Stimulated activated naive CD8-positive, alpha-beta T cell treated with anti-CD3 and anti-CD28 coated beads, Interleukin-15, amount 100 ng/mL, for 72 hours (primary cell): ENCODE measurements around the gene DNAH6.

Experiments
- ATAC-seq: fragments of 150-1000 bp; cut with Tn5 transposase; 2 replicates; pipeline ENCODE4 v1.10.0; 2021; ENCODE audit warnings: mild to moderate bottlenecking, moderate library complexity
- DNase-seq, 2 donors: peaks; one replicate each; pipeline ENCODE4 v3.0.0; 2021 to 2022
- H3K27ac Mint-ChIP-seq, 2 donors: one replicate each; pipeline ENCODE4 v1.8.0; 2022; ENCODE audit warnings: mild to moderate bottlenecking in 2 of 2, mixed read lengths in 2 of 2, moderate library complexity in 2 of 2
- H3K27me3 Mint-ChIP-seq: one replicate; pipeline ENCODE4 v1.8.0; 2022; ENCODE audit warnings: mixed read lengths
- H3K4me1 Mint-ChIP-seq: one replicate; pipeline ENCODE4 v1.8.0; 2022; ENCODE audit warnings: mild to moderate bottlenecking, mixed read lengths
- H3K4me3 Mint-ChIP-seq, 2 donors: one replicate each; pipeline ENCODE4 v1.8.0; 2022; ENCODE audit warnings: mild to moderate bottlenecking in 2 of 2, mixed read lengths in 2 of 2, moderate library complexity in 1 of 2
- H3K9me3 Mint-ChIP-seq, 2 donors: one replicate each; pipeline ENCODE4 v1.8.0; 2022; ENCODE audit warnings: mixed read lengths in 2 of 2

The DNAH6 gene

GRCh38 chr2:84686783-84687476 is 170.6 kb downstream of the DNAH6 start:
- peaks cover 32% of the 10 kb centered on the region for H3K4me1 Mint-ChIP-seq
- H3K9me3 Mint-ChIP-seq, result no peaks in the 10 kb centered on the region
- no peaks in the 10 kb centered on the region for H3K27me3 Mint-ChIP-seq
- peak; percentile 91 for ATAC-seq
- DNase-seq, result no peak
- H3K27ac Mint-ChIP-seq, result peak overlapping the region; percentile 60 to 74
- H3K4me3 Mint-ChIP-seq, result peak overlapping the region; percentile 36 to 49

DNA sequence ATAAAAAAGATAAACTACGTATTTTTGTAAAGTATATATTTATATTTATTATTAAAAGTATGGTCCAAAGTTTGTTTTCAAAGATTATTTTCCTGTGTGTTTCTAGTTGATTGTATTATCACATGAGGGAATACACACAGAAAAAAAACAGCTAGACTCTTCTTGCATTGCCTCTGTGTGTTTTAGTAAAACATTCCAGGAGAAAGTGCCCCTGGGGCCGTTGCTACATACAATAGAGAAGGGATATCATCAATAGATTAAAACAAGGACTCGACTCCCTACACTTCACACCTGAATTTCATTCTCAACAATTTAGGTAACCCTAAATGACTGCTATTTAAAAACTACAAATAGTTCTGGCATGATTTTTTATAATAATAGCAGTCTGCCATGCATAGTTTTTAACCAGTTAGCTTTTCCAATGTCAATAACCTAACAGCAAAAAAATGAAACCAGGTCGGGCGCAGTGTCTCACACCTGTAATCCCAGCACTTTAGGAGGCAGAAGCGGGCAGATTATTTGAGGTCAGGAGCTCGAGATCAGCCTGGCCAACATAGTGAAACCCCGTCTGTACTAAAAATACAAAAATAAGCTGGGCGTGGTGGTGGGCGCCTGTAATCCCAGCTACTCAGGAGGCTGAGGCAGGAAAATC is 171.3 kb downstream of the DNAH6 start:
- ATAC-seq, result no peak
- H3K27ac Mint-ChIP-seq, result no peak overlapping the region
- peaks cover 29% of the 10 kb centered on the region for H3K4me1 Mint-ChIP-seq
- no peaks in the 10 kb centered on the region for H3K9me3 Mint-ChIP-seq
- DNase-seq, result no peak
- no peak overlapping the region for H3K4me3 Mint-ChIP-seq
- H3K27me3 Mint-ChIP-seq, result no peaks in the 10 kb centered on the region

DNA sequence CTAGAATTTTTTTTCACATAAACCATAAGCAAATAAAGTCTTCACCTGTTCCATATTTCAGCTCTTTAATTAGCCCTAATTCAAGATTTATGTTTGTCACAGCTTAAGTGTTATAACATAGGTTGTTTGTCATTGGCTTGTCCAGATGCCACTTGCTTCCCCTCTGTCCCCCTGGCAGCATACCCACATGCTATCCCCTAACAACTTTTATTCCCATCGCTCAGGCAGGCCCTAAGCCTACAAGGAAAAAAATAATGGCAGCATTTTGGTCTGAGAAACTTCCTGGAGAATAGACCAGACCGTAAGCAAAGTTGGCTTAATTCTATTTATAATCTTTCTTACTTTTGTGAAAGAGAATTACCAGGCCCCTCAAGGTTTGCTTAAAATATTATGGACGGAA is 173.9 kb downstream of the DNAH6 start:
- ATAC-seq (no peak), DNase-seq (no peak)
- Mint-ChIP-seq H3K27me3 (no peaks in the 10 kb centered on the region), H3K27ac (no peak overlapping the region), H3K9me3 (no peaks in the 10 kb centered on the region), H3K4me1 (peaks cover 42% of the 10 kb centered on the region), H3K4me3 (no peak overlapping the region)

DNA sequence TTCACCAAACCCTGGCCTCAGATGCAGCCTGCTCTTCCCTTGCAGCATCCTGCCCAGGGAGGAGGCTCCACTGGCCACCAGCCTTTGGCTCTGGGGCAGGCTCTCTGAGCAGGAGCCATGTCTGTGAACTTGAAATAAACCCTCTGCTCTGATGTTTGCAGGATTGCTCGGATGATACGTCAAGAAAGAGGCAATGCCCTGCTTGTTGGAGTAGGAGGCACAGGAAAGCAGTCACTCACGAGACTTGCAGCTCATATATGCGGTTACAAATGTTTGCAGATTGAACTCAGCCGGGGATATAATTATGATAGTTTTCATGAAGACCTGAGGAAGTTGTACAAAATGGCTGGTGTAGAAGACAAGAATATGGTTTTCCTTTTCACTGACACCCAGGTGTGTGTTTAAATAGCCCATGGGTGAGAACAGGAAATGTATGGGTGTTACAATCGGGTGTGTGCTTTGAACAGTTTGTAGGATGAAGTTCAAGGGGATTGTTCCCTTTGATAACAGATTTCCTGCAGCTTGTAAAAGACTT is 177.9 kb downstream of the DNAH6 start:
- H3K27me3 Mint-ChIP-seq, result no peaks in the 10 kb centered on the region
- H3K4me3 Mint-ChIP-seq, result peak overlapping the region; percentile 67 to 72
- H3K9me3 Mint-ChIP-seq, result peaks cover 0 to 7% of the 10 kb centered on the region in 2 donors
- DNase-seq (peak; percentile 11 to 23), ATAC-seq (peak; percentile 56)
- H3K27ac Mint-ChIP-seq, result peak overlapping the region; percentile 87 to 91
- H3K4me1 Mint-ChIP-seq, result peaks cover 25% of the 10 kb centered on the region

DNA sequence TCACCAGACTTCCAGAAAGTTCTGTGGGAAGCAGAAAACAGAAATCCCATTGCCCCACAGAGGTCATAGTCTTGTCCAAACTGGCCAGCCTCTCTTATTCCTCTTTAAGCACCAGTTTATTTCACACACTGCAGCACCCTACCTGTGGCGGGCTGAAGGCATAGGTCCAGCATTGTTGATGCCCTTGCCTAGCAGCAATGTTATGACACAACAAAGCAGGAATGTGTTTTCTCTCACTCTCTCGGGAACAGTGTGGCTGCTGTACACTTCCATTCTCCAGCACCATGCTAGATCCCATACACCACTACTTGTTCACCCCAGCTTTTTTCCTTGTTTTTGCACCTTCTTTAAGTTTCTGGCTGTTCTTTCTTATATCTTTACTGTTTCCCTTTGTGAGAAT is 181.6 kb downstream of the DNAH6 start:
- no peak overlapping the region for H3K27ac Mint-ChIP-seq
- DNase-seq (no peak), ATAC-seq (no peak)
- peaks cover 17% of the 10 kb centered on the region for H3K4me1 Mint-ChIP-seq
- no peaks in the 10 kb centered on the region for H3K27me3 Mint-ChIP-seq
- H3K9me3 Mint-ChIP-seq, result peaks cover 20 to 30% of the 10 kb centered on the region in 2 donors
- no peak overlapping the region for H3K4me3 Mint-ChIP-seq

DNA sequence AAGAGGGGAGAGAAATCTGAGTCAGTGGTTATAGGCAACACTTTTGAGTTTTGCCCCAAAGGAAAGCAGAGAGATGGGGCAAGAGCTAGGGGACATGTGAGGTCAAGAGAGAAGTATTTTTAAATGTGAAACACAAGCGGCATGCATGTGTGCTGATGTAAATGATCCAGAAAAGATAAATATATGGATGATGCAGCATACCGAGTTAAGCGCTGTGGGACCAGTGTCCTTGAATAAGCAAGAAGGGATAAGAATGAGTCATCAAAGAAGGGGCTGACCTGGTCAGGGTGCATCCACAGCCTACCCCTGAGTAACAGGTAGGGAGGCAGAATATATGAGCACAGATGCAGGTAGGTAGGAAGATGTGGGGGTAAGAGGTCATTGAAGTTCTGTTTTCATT is 183.7 kb downstream of the DNAH6 start:
- no peak for ATAC-seq
- DNase-seq, result no peak
- Mint-ChIP-seq H3K9me3 (peaks cover 25 to 38% of the 10 kb centered on the region in 2 donors), H3K27me3 (no peaks in the 10 kb centered on the region), H3K4me1 (no peaks in the 10 kb centered on the region), H3K27ac (no peak overlapping the region), H3K4me3 (no peak overlapping the region)

- H3K4me1 Mint-ChIP-seq, result peaks cover 3% of the 10 kb centered on the region
- no peak overlapping the region for H3K4me3 Mint-ChIP-seq
- no peak for ATAC-seq
- DNase-seq, result no peak
- H3K27ac Mint-ChIP-seq, result no peak overlapping the region
- H3K9me3 Mint-ChIP-seq, result peaks cover 25 to 38% of the 10 kb centered on the region in 2 donors
- H3K27me3 Mint-ChIP-seq, result no peaks in the 10 kb centered on the region
Observed at GRCh38 chr2:84701880-84702279, 185.6 kb downstream of the DNAH6 start.

- Mint-ChIP-seq H3K27me3 (no peaks in the 10 kb centered on the region), H3K9me3 (peaks cover 25 to 36% of the 10 kb centered on the region in 2 donors), H3K4me1 (peaks cover 10% of the 10 kb centered on the region), H3K27ac (no peak overlapping the region), H3K4me3 (no peak overlapping the region)
- ATAC-seq, result no peak
- no peak for DNase-seq
Observed at GRCh38 chr2:84702941-84703340, 186.6 kb downstream of the DNAH6 start.

GRCh38 chr2:84703831-84704230 is 187.5 kb downstream of the DNAH6 start:
- DNase-seq, result no peak
- Mint-ChIP-seq H3K9me3 (peaks cover 25 to 32% of the 10 kb centered on the region in 2 donors), H3K27me3 (no peaks in the 10 kb centered on the region), H3K27ac (no peak overlapping the region), H3K4me3 (no peak overlapping the region), H3K4me1 (peaks cover 19% of the 10 kb centered on the region)
- ATAC-seq, result no peak

GRCh38 chr2:84704505-84705244 is 188.4 kb downstream of the DNAH6 start:
- Mint-ChIP-seq H3K4me1 (peaks cover 21% of the 10 kb centered on the region), H3K9me3 (peaks cover 23 to 37% of the 10 kb centered on the region in 2 donors), H3K27ac (no peak overlapping the region), H3K4me3 (no peak overlapping the region), H3K27me3 (no peaks in the 10 kb centered on the region)
- DNase-seq, result no peak
- no peak for ATAC-seq

- no peak overlapping the region for H3K27ac Mint-ChIP-seq
- H3K4me1 Mint-ChIP-seq, result peaks cover 21% of the 10 kb centered on the region
- H3K27me3 Mint-ChIP-seq, result no peaks in the 10 kb centered on the region
- H3K4me3 Mint-ChIP-seq, result no peak overlapping the region
- peaks cover 12 to 25% of the 10 kb centered on the region in 2 donors for H3K9me3 Mint-ChIP-seq
- DNase-seq, result no peak
- peak; percentile 56 for ATAC-seq
Observed at GRCh38 chr2:84705858-84706257, 189.6 kb downstream of the DNAH6 start.

DNA sequence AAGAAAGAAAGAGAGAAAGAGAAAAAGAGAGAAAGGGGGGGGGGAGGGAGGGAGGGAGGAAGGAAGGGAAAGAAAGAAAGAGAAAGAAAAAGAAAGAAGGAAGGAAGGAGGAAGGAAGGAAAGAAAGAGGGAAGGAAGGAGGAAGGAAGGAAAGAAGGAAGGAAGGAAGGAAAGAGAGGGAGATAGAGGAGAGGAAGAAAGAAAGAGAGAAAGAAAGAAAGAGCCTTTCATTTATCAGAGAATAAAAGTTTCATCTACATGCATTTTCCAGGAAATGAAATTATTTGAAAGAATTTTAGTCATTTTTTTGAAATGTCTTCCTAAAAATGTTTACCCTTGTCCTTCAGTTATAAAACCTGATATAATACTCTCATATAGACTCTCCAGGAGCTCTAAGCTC is 192.1 kb downstream of the DNAH6 start:
- DNase-seq, result no peak
- Mint-ChIP-seq H3K27ac (no peak overlapping the region), H3K4me1 (peaks cover 21% of the 10 kb centered on the region), H3K4me3 (no peak overlapping the region), H3K27me3 (no peaks in the 10 kb centered on the region), H3K9me3 (peaks cover 4 to 21% of the 10 kb centered on the region in 2 donors)
- no peak for ATAC-seq

DNA sequence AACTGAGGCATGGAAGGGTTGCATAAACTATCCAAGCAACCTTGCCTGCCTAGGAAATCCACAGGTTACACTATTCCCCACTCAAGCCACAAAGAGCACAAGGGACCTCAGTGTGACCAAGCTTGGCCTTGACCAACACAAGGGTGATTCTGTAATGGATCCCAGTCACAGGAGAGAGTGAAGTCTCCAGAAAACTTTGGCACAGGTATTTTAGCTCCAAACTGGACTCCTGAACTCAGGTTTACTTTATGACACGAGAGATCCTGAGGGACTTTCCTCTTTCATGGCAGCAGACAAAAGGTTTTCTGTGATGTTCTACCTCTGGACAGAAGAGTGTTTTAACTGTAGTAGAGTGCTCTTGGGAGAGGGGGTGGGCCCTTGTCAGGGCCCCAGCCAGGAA is 195.4 kb downstream of the DNAH6 start:
- H3K27ac Mint-ChIP-seq, result no peak overlapping the region
- ATAC-seq, result no peak

DNA sequence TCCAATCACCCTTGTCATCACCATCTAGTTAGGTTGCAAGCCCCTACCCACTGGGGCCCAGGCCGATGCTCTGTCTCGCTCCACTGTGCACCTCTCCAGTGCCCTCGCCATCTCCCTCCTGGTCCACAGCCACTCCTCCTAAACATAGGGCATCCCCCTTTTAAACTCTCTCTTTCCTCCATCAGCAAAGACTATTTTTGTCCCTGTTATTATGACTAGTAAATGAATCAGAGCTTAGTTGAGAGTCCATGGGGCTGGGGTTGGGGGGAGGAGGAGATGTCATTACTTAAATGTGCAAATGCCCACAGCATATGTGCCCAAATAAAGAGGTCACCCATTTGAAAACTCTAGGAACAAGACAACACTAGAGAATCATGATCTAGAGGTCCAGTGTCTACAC is 197.1 kb downstream of the DNAH6 start:
- H3K4me1 Mint-ChIP-seq, result peaks cover 29% of the 10 kb centered on the region
- H3K27me3 Mint-ChIP-seq, result no peaks in the 10 kb centered on the region
- no peak for DNase-seq
- H3K27ac Mint-ChIP-seq, result no peak overlapping the region
- peaks cover 0 to 16% of the 10 kb centered on the region in 2 donors for H3K9me3 Mint-ChIP-seq
- H3K4me3 Mint-ChIP-seq, result no peak overlapping the region
- ATAC-seq, result no peak

More for the DNA sequence above, 195.4 kb downstream of the DNAH6 start:
- H3K4me3 Mint-ChIP-seq, result no peak overlapping the region
- peaks cover 26% of the 10 kb centered on the region for H3K4me1 Mint-ChIP-seq
- peaks cover 0 to 16% of the 10 kb centered on the region in 2 donors for H3K9me3 Mint-ChIP-seq
- no peaks in the 10 kb centered on the region for H3K27me3 Mint-ChIP-seq
- no peak for DNase-seq

- H3K27me3 Mint-ChIP-seq, result no peaks in the 10 kb centered on the region
- H3K4me3 Mint-ChIP-seq, result no peak overlapping the region
- peaks cover 0 to 8% of the 10 kb centered on the region in 2 donors for H3K9me3 Mint-ChIP-seq
- no peak for ATAC-seq
- H3K27ac Mint-ChIP-seq, result no peak overlapping the region
- H3K4me1 Mint-ChIP-seq, result peaks cover 38% of the 10 kb centered on the region
- DNase-seq, result no peak
Observed at GRCh38 chr2:84716564-84716963, 200.3 kb downstream of the DNAH6 start.

DNA sequence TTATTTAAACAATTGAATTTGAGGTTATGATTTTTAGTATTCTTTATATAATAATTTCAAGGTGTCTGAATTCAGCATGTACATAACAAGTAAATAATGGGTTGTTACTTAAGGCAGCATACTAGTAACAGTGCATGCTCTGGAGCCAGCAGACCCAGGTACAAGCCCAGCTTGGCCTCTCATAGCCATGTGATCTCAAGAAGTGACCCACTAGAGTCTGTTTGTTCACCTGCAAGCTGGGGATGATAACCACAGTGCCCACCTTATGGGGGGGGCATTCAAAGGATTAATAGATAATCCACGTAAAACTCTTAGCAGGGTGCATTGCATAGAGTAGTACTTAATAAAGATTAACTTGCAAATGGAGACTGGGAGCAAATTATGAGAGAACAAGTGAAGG is 201.0 kb downstream of the DNAH6 start:
- no peak overlapping the region for H3K27ac Mint-ChIP-seq
- H3K4me1 Mint-ChIP-seq, result peaks cover 38% of the 10 kb centered on the region
- no peak for ATAC-seq
- no peak for DNase-seq
- H3K4me3 Mint-ChIP-seq, result no peak overlapping the region
- H3K9me3 Mint-ChIP-seq, result peaks cover 0 to 8% of the 10 kb centered on the region in 2 donors
- H3K27me3 Mint-ChIP-seq, result no peaks in the 10 kb centered on the region
